PC-3 (cell line): ENCODE data around the gene LARP4B. TPM values are rescaled to one million over a fixed set of nuclear protein-coding genes. Genes with fewer than 3 reads are reported as not detected.

Source experiments
- ATAC-seq: fragments of 200-7000 bp; cut with Tn5 transposase; 2 replicates; pipeline ENCODE4 v1.9.1; 2020; ENCODE audit warnings: mild to moderate bottlenecking, moderate library complexity
- BruUV-seq: library from RNA; stranded (reverse); fragments of 400-500 nt; replicated peaks from 2 replicates; lab custom pipeline; 2021; lab: Mats Ljungman, UMichigan
- CTCF ChIA-PET: fragments of 300-600 bp; sonication (Branson Sonifier 250); formaldehyde crosslinking; loops from one replicate; lab custom pipeline; 2022; ENCODE audit warnings: antibody characterized with exemption; lab: Charles Lee
- POLR2A ChIA-PET: fragments of 300-600 bp; sonication (Branson Sonifier 250); formaldehyde crosslinking; loops from one replicate; lab custom pipeline; 2022; ENCODE audit warnings: antibody characterized with exemption; ENCODE audit not compliant: unreplicated experiment; lab: Charles Lee
- DNase-seq: peaks from one replicate; pipeline ENCODE4 v3.0.0-alpha.2; 2015
- H2AFZ ChIP-seq: fragments of 300-600 bp; sonication (generic); 2 replicates; pipeline ENCODE4 v1.6.0; 2016; ENCODE audit warnings: antibody characterized with exemption, low read length
- H3F3A ChIP-seq: fragments of 300-600 bp; sonication (generic); one replicate; pipeline ENCODE4 v1.6.0; 2017; ENCODE audit warnings: antibody characterized with exemption, low read length, control low read depth, mild to moderate bottlenecking; ENCODE audit not compliant: unreplicated experiment
- H3K27ac ChIP-seq: fragments of 300-600 bp; sonication (generic); 2 replicates; pipeline ENCODE4 v1.5.1; 2016; ENCODE audit warnings: mild to moderate bottlenecking, low read length
- H3K27me3 ChIP-seq: fragments of 300-600 bp; sonication (generic); 2 replicates; pipeline ENCODE4 v1.6.1; 2016; ENCODE audit warnings: low read length, mixed read lengths
- H3K36me3 ChIP-seq: fragments of 300-600 bp; sonication (generic); 2 replicates; pipeline ENCODE4 v1.6.1; 2016; ENCODE audit warnings: low read depth, mixed run types, low read length, mixed read lengths
- H3K4me1 ChIP-seq: fragments of 300-600 bp; sonication (generic); 2 replicates; pipeline ENCODE4 v1.5.1; 2016; ENCODE audit warnings: low read length; ENCODE audit not compliant: insufficient read depth
- H3K4me2 ChIP-seq: fragments of 300-600 bp; sonication (generic); 2 replicates; pipeline ENCODE4 v1.6.0; 2016; ENCODE audit warnings: low read length
- H3K4me3 ChIP-seq: fragments of 300-600 bp; sonication (generic); 2 replicates; pipeline ENCODE4 v1.5.1; 2016; ENCODE audit warnings: mild to moderate bottlenecking, low read length, mixed read lengths
- H3K79me2 ChIP-seq: fragments of 300-600 bp; sonication (generic); 2 replicates; pipeline ENCODE4 v1.6.1; 2017; ENCODE audit warnings: low read length, mixed read lengths
- H3K9ac ChIP-seq: fragments of 300-600 bp; sonication (generic); 2 replicates; pipeline ENCODE4 v1.6.0; 2016; ENCODE audit warnings: mild to moderate bottlenecking, low read length
- H3K9me2 ChIP-seq: fragments of 300-600 bp; sonication (generic); replicated peaks from 2 replicates; pipeline ENCODE4 v1.6.1; 2016; ENCODE audit warnings: mixed run types, low read length, mixed read lengths
- H3K9me3 ChIP-seq: fragments of 300-600 bp; sonication (generic); 2 replicates; pipeline ENCODE4 v1.6.1; 2016; ENCODE audit warnings: low read length, mixed read lengths
- H4K20me1 ChIP-seq: fragments of 300-600 bp; sonication (generic); 2 replicates; pipeline ENCODE4 v1.6.1; 2016; ENCODE audit warnings: low read length, mixed read lengths
- EZH2 ChIP-seq: fragments of 300-600 bp; sonication (generic); IDR thresholded peaks from one replicate; pipeline ENCODE4 v1.6.1; 2017; ENCODE audit warnings: antibody characterized with exemption, mild to moderate bottlenecking, low read length; ENCODE audit not compliant: unreplicated experiment
- EZH2phosphoT487 ChIP-seq: fragments of 300-600 bp; sonication (generic); IDR thresholded peaks from 2 replicates; pipeline ENCODE4 v1.6.1; 2018; ENCODE audit warnings: mild to moderate bottlenecking, antibody characterized with exemption, low read length, borderline replicate concordance
- intact Hi-C: fragments of 100-400 bp; cut with micrococcal nuclease; formaldehyde crosslinking; loops from 2 replicates; pipeline ENCODE4 v1.9.0; 2023
- total RNA-seq: library from RNA; depleted of rRNA; stranded (reverse); fragments of >200 nt; gene quantifications from 2 replicates; pipeline ENCODE4 v1.2.3, GENCODE V29; 2014
- TF ChIP-seq, protein P1 (sequence below): fragments of 300-600 bp; sonication (generic); conservative IDR thresholded peaks from 2 replicates; pipeline ENCODE4 v1.5.1; 2017; ENCODE audit warnings: antibody characterized with exemption, low read depth, mild to moderate bottlenecking, low read length

The LARP4B gene
- total RNA-seq, 1 experiment from 2014 or later, result 33.9 TPM

DNA sequence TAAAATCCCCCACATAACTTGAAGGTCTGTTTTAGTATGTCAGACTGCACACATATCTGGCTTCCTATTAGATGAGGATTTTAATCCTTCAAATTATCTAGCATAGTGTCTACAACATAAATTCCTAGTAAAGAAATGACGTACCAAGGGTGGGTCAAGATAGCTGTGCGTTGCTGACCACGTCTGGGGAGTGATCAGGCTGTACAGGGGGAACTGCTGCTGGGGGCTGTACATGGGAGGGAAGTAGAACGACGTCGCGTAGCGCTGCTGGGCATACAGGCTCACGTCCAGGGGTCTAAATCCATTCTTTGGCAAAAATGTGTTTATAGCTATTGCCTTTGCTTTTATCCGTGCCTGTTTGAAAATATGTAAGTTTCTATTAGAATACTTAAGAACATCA lies 102.3 kb downstream of the LARP4B start:
- BruUV-seq, result no TSS peak
- ATAC-seq (no peak), DNase-seq (no peak)
- no peak overlapping the region for H3K9ac ChIP-seq
- intact Hi-C loops, result no loop called here
- no peaks in the 10 kb centered on the region for H3K36me3 ChIP-seq
- TF ChIP-seq EZH2, result no peak
- TF ChIP-seq, protein P1, sequence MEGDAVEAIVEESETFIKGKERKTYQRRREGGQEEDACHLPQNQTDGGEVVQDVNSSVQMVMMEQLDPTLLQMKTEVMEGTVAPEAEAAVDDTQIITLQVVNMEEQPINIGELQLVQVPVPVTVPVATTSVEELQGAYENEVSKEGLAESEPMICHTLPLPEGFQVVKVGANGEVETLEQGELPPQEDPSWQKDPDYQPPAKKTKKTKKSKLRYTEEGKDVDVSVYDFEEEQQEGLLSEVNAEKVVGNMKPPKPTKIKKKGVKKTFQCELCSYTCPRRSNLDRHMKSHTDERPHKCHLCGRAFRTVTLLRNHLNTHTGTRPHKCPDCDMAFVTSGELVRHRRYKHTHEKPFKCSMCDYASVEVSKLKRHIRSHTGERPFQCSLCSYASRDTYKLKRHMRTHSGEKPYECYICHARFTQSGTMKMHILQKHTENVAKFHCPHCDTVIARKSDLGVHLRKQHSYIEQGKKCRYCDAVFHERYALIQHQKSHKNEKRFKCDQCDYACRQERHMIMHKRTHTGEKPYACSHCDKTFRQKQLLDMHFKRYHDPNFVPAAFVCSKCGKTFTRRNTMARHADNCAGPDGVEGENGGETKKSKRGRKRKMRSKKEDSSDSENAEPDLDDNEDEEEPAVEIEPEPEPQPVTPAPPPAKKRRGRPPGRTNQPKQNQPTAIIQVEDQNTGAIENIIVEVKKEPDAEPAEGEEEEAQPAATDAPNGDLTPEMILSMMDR, result no peak
- no peak for TF ChIP-seq EZH2phosphoT487
- no peaks in the 10 kb centered on the region for H3K9me2 ChIP-seq
- H3K4me1 ChIP-seq, result no peaks in the 10 kb centered on the region
- POLR2A ChIA-PET, result no interaction called here
- no peak overlapping the region for H2AFZ ChIP-seq
- no peak overlapping the region for H3K27ac ChIP-seq
- no peak overlapping the region for H3K4me2 ChIP-seq
- no peaks in the 10 kb centered on the region for H3K27me3 ChIP-seq
- no peaks in the 10 kb centered on the region for H4K20me1 ChIP-seq
- CTCF ChIA-PET, result no interaction called here
- no peaks in the 10 kb centered on the region for H3K79me2 ChIP-seq
- no peaks in the 10 kb centered on the region for H3K9me3 ChIP-seq
- H3F3A ChIP-seq, result no peaks in the 10 kb centered on the region
- no peak overlapping the region for H3K4me3 ChIP-seq

DNA sequence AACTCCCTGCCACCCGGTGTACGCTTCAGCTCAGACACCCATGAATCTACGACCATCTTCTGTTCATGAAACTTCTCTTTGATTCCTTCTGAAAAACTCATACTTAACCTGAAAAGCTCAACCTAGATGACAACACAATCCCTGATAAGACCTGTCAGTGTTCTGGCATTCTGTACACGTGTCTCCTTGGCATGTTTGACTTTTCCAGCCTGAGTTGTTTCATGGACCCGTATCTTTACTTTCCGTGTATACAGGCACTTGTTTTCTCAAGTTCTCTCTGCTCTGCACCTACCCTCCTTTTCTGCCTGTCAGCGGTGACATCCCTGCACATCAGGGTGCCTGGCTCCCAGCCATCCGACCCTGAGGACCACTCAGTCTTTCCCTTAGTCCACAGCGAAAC lies 103.3 kb downstream of the LARP4B start:
- Histone ChIP-seq H2AFZ (no peak overlapping the region), H3K36me3 (no peaks in the 10 kb centered on the region), H3K79me2 (no peaks in the 10 kb centered on the region), H3K4me3 (no peak overlapping the region), H3K9ac (no peak overlapping the region), H3K4me2 (no peak overlapping the region), H3K4me1 (no peaks in the 10 kb centered on the region), H3F3A (no peaks in the 10 kb centered on the region), H4K20me1 (no peaks in the 10 kb centered on the region), H3K27me3 (no peaks in the 10 kb centered on the region), H3K9me3 (no peaks in the 10 kb centered on the region), H3K27ac (no peak overlapping the region), H3K9me2 (no peaks in the 10 kb centered on the region)
- ChIA-PET POLR2A (no interaction called here), CTCF (no interaction called here)
- BruUV-seq, result no TSS peak
- ATAC-seq, result no peak
- TF ChIP-seq EZH2, result no peak
- no peak for DNase-seq
- intact Hi-C loops, result no loop called here

DNA sequence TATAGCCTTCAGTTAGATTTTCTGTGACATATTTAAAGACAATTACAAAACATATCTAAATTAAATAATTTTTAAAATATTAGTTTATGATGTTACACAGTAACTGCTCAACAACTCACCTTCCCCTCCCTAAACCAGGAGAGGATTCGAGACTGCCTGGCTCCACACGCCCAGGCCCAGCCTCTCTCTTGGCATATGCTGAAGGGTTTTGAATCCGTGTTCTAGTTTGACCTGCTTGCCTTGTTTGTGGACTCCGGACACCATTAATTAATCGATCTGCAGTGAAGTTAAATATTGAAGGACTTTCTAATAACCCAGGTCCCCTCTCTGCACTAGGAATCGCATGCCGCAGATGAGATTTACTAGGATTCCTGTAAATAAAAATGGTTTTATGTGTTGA lies 106.6 kb downstream of the LARP4B start:
- Histone ChIP-seq H3K4me3 (no peak overlapping the region), H3K4me1 (no peaks in the 10 kb centered on the region), H3K27ac (no peak overlapping the region), H3K36me3 (no peaks in the 10 kb centered on the region), H3K79me2 (no peaks in the 10 kb centered on the region), H4K20me1 (no peaks in the 10 kb centered on the region), H3F3A (no peaks in the 10 kb centered on the region), H3K27me3 (no peaks in the 10 kb centered on the region), H3K9me3 (no peaks in the 10 kb centered on the region), H3K9ac (no peak overlapping the region), H2AFZ (no peak overlapping the region), H3K4me2 (no peak overlapping the region), H3K9me2 (no peaks in the 10 kb centered on the region)
- ATAC-seq (no peak), DNase-seq (no peak)
- intact Hi-C loops, result no loop called here
- CTCF ChIA-PET, result no interaction called here
- TF ChIP-seq EZH2phosphoT487 (no peak), EZH2 (no peak)
- TF ChIP-seq, protein P1, result no peak
- POLR2A ChIA-PET, result no interaction called here
- no TSS peak for BruUV-seq
